Hematopoietic multipotent progenitor cell (in vitro differentiated cells): ENCODE measurements around the gene ZNF469. TPM values are rescaled to one million over a fixed set of nuclear protein-coding genes. Genes with fewer than 3 reads are reported as not detected.

Experiments used
- DNase-seq, 3 donors: peaks; one replicate each; pipeline ENCODE4 v3.0.0-alpha.2; 2011 to 2015; ENCODE audit warnings: low read depth in 2 of 3, low spot score in 2 of 3
- total RNA-seq: library from RNA; depleted of rRNA; stranded (reverse); fragments of >200 nt; gene quantifications from one replicate; pipeline ENCODE4 v1.2.3, GENCODE V29; 2012

Gene ZNF469
- total RNA-seq, 1 donor: 2.2 TPM

GRCh38 chr16:88345721-88346560 is 36.8 kb upstream of the ZNF469 start:
- no peak for DNase-seq

GRCh38 chr16:88346680-88347505 is 35.9 kb upstream of the ZNF469 start:
- no peak for DNase-seq

GRCh38 chr16:88347656-88348376 is 34.9 kb upstream of the ZNF469 start:
- peak in 2 of 3 donors; percentile 65 to 81 for DNase-seq

- DNase-seq: no peak
These were observed 34.2 kb upstream of the ZNF469 start for GRCh38 chr16:88348377-88349152.

GRCh38 chr16:88349153-88349902 is 33.4 kb upstream of the ZNF469 start:
- DNase-seq: no peak

- DNase-seq: no peak
These were observed 32.6 kb upstream of the ZNF469 start for GRCh38 chr16:88349903-88350900.

- DNase-seq: no peak
These were observed 31.8 kb upstream of the ZNF469 start for GRCh38 chr16:88350922-88351321.

- DNase-seq: no peak
These were observed 31.2 kb upstream of the ZNF469 start for GRCh38 chr16:88351491-88352101.

- DNase-seq: no peak
These were observed 30.2 kb upstream of the ZNF469 start for GRCh38 chr16:88352261-88353200.

GRCh38 chr16:88353232-88353631 is 29.5 kb upstream of the ZNF469 start:
- no peak for DNase-seq

GRCh38 chr16:88353691-88354090 is 29.1 kb upstream of the ZNF469 start:
- no peak for DNase-seq

GRCh38 chr16:88354229-88355092 is 28.3 kb upstream of the ZNF469 start:
- DNase-seq: no peak

- DNase-seq: no peak
These were observed 27.7 kb upstream of the ZNF469 start for GRCh38 chr16:88355093-88355388.

GRCh38 chr16:88355389-88356123 is 27.2 kb upstream of the ZNF469 start:
- no peak for DNase-seq

GRCh38 chr16:88356124-88356726 is 26.5 kb upstream of the ZNF469 start:
- no peak for DNase-seq
